Measurements from ENCODE around the gene CDC37L1. TPM values are rescaled to one million over a fixed set of nuclear protein-coding genes. Genes with fewer than 3 reads are reported as not detected.

The CDC37L1 gene
- total RNA-seq, 4 donors from 2014 or later: 21.1 to 50.5 (median 34.0) TPM

GRCh38 chr9:4686112-4686511 lies 6.7 kb downstream of the CDC37L1 start:
- Histone ChIP-seq H3K4me3 (no peak overlapping the region), H3K9me3 (no peaks in the 10 kb centered on the region), H3K36me3 (no peaks in the 10 kb centered on the region), H3K4me1 (peaks cover 0 to 3% of the 10 kb centered on the region in 2 donors), H3K27me3 (no peaks in the 10 kb centered on the region), H3K27ac (peak overlapping the region in 1 of 2 donors; percentile 55)
- no peak for DNase-seq
- intact Hi-C loops (cut with DNase I; ENCODE audit: low total_unique reads): no loop called here
- TF ChIP-seq CTCF (IDR thresholded peaks at IDR 0.05) (no peak), POLR2A (IDR thresholded peaks at IDR 0.05) (no peak)

GRCh38 chr9:4686584-4686983 lies 7.2 kb downstream of the CDC37L1 start:
- no peak overlapping the region for H3K4me3 ChIP-seq
- peak overlapping the region in 1 of 2 donors; percentile 55 for H3K27ac ChIP-seq
- intact Hi-C loops (cut with DNase I; ENCODE audit: low total_unique reads): no loop called here
- H3K4me1 ChIP-seq: peaks cover 0 to 3% of the 10 kb centered on the region in 2 donors
- no peaks in the 10 kb centered on the region for H3K27me3 ChIP-seq
- no peaks in the 10 kb centered on the region for H3K36me3 ChIP-seq
- DNase-seq: no peak
- TF ChIP-seq POLR2A (IDR thresholded peaks at IDR 0.05): no peak
- TF ChIP-seq CTCF (IDR thresholded peaks at IDR 0.05): no peak
- no peaks in the 10 kb centered on the region for H3K9me3 ChIP-seq

- Histone ChIP-seq H3K4me3 (no peak overlapping the region), H3K27me3 (no peaks in the 10 kb centered on the region), H3K36me3 (no peaks in the 10 kb centered on the region), H3K9me3 (no peaks in the 10 kb centered on the region), H3K27ac (no peak overlapping the region), H3K4me1 (peaks cover 0 to 3% of the 10 kb centered on the region in 2 donors)
- intact Hi-C loops (cut with DNase I; ENCODE audit: low total_unique reads): no loop called here
- no peak for DNase-seq
- no peak for TF ChIP-seq POLR2A (IDR thresholded peaks at IDR 0.05)
- TF ChIP-seq CTCF (IDR thresholded peaks at IDR 0.05): no peak
These were observed 9.7 kb downstream of the CDC37L1 start for GRCh38 chr9:4689021-4689420.

GRCh38 chr9:4689687-4690104 lies 10.3 kb downstream of the CDC37L1 start:
- DNase-seq: no peak
- H3K9me3 ChIP-seq: no peaks in the 10 kb centered on the region
- H3K4me1 ChIP-seq: peaks cover 0 to 3% of the 10 kb centered on the region in 2 donors
- H3K27ac ChIP-seq: peak overlapping the region in 1 of 2 donors; percentile 26
- H3K4me3 ChIP-seq: no peak overlapping the region
- no peaks in the 10 kb centered on the region for H3K36me3 ChIP-seq
- intact Hi-C loops (cut with DNase I; ENCODE audit: low total_unique reads): no loop called here
- TF ChIP-seq CTCF (IDR thresholded peaks at IDR 0.05) (no peak), POLR2A (IDR thresholded peaks at IDR 0.05) (no peak)
- no peaks in the 10 kb centered on the region for H3K27me3 ChIP-seq

- no peak overlapping the region for H3K27ac ChIP-seq
- no peaks in the 10 kb centered on the region for H3K27me3 ChIP-seq
- DNase-seq: no peak
- TF ChIP-seq POLR2A (IDR thresholded peaks at IDR 0.05) (no peak), CTCF (IDR thresholded peaks at IDR 0.05) (no peak)
- H3K4me1 ChIP-seq: peaks cover 0 to 3% of the 10 kb centered on the region in 2 donors
- H3K4me3 ChIP-seq: no peak overlapping the region
- H3K9me3 ChIP-seq: no peaks in the 10 kb centered on the region
- no peaks in the 10 kb centered on the region for H3K36me3 ChIP-seq
- intact Hi-C loops (cut with DNase I; ENCODE audit: low total_unique reads): no loop called here
These were observed 10.8 kb downstream of the CDC37L1 start for GRCh38 chr9:4690144-4690543.
